Liver (tissue), 9 donors: ENCODE measurements around the gene STAT5A. TPM values are rescaled to one million over a fixed set of nuclear protein-coding genes. Genes with fewer than 3 reads are reported as not detected.
A peak's percentile ranks its signal among the peaks of the same experiment; 100 is the strongest.

Source experiments
- DNase-seq: peaks from one replicate; pipeline ENCODE4 v3.0.0-alpha.2; 2017; ENCODE audit warnings: low spot score
- H3K27ac ChIP-seq, 2 donors: one replicate each; pipeline ENCODE4 v1.7.0; 2013; ENCODE audit warnings: inconsistent platforms in 2 of 2, low read length in 2 of 2, control low read depth in 1 of 2, low read depth in 1 of 2, mild to moderate bottlenecking in 1 of 2
- H3K27me3 ChIP-seq, 4 donors: one replicate each; pipeline versions ENCODE4 v1.6.1 to v1.7.0; 2013; ENCODE audit warnings: low read length in 3 of 4, inconsistent platforms in 1 of 4, mild to moderate bottlenecking in 1 of 4, moderate library complexity in 1 of 4; ENCODE audit not compliant: control insufficient read depth in 4 of 4, insufficient read depth in 4 of 4
- H3K36me3 ChIP-seq, 4 donors: one replicate each; pipeline versions ENCODE4 v1.6.1 to v1.7.0; 2013; ENCODE audit warnings: low read length in 3 of 4, mild to moderate bottlenecking in 3 of 4, low read depth in 1 of 4, moderate library complexity in 1 of 4; ENCODE audit not compliant: control insufficient read depth in 4 of 4, insufficient read depth in 3 of 4
- H3K4me1 ChIP-seq, 4 donors: one replicate each; pipeline versions ENCODE4 v1.6.1 to v1.7.0; 2013; ENCODE audit warnings: low read length in 3 of 4, mild to moderate bottlenecking in 3 of 4, moderate library complexity in 1 of 4; ENCODE audit not compliant: control insufficient read depth in 4 of 4, insufficient read depth in 4 of 4
- H3K4me3 ChIP-seq, 3 donors: one replicate each; pipeline versions ENCODE4 v1.6.1 to v1.7.0; 2013; ENCODE audit warnings: low read length in 3 of 3, control low read depth in 1 of 3, low read depth in 1 of 3, mild to moderate bottlenecking in 1 of 3
- H3K9ac ChIP-seq, 2 donors: one replicate each; pipeline ENCODE4 v1.7.0; 2013; ENCODE audit warnings: low read length in 2 of 2, mild to moderate bottlenecking in 2 of 2, moderate library complexity in 2 of 2, control low read depth in 1 of 2, low read depth in 1 of 2
- H3K9me3 ChIP-seq, 4 donors: one replicate each; pipeline versions ENCODE4 v1.6.1 to v1.7.0; 2013; ENCODE audit warnings: low read length in 3 of 4; ENCODE audit not compliant: control insufficient read depth in 4 of 4
- ATF3 ChIP-seq: IDR thresholded peaks from 2 replicates; pipeline ENCODE4 v1.6.1; 2016; ENCODE audit warnings: antibody characterized with exemption
- CTCF ChIP-seq: fragments of 150-350 bp; IDR thresholded peaks from 2 replicates; pipeline ENCODE4 v1.5.1; 2017; ENCODE audit warnings: improper control_type of control experiment, low read depth, low read length; ENCODE audit not compliant: missing input control
- EGR1 ChIP-seq, 2 donors: IDR thresholded peaks; 2 replicates each; pipeline ENCODE4 v1.6.1; 2016 to 2018; ENCODE audit warnings: antibody characterized with exemption in 2 of 2, low read depth in 2 of 2
- GABPA ChIP-seq, 2 donors: IDR thresholded peaks in 1 of 2; conservative IDR thresholded peaks in 1 of 2; 2 replicates each; pipeline ENCODE4 v1.6.1; 2016; ENCODE audit warnings: antibody characterized with exemption in 2 of 2, mild to moderate bottlenecking in 1 of 2, moderate library complexity in 1 of 2
- HNF4A ChIP-seq, 2 donors: conservative IDR thresholded peaks; 2 replicates each; pipeline ENCODE4 v1.6.1; 2016; ENCODE audit warnings: antibody characterized with exemption in 2 of 2, mild to moderate bottlenecking in 2 of 2
- HNF4G ChIP-seq: IDR thresholded peaks from 2 replicates; pipeline ENCODE4 v1.6.1; 2016; ENCODE audit warnings: antibody characterized with exemption
- JUND ChIP-seq, 2 donors: IDR thresholded peaks; 2 replicates each; pipeline ENCODE4 v1.6.1; 2016; ENCODE audit warnings: antibody characterized with exemption in 2 of 2
- MAX ChIP-seq: IDR thresholded peaks from 2 replicates; pipeline ENCODE4 v1.6.1; 2016; ENCODE audit warnings: antibody characterized with exemption
- NR2F2 ChIP-seq: IDR thresholded peaks from 2 replicates; pipeline ENCODE4 v1.6.1; 2016; ENCODE audit warnings: antibody characterized with exemption
- RAD21 ChIP-seq, 2 donors: IDR thresholded peaks; 2 replicates each; pipeline ENCODE4 v1.6.1; 2016; ENCODE audit warnings: antibody characterized with exemption in 2 of 2, mild to moderate bottlenecking in 2 of 2
- REST ChIP-seq: IDR thresholded peaks from 2 replicates; pipeline ENCODE4 v1.6.1; 2016; ENCODE audit warnings: antibody characterized with exemption, mild to moderate bottlenecking
- RXRA ChIP-seq, 2 donors: IDR thresholded peaks; 2 replicates each; pipeline ENCODE4 v1.6.1; 2017 to 2018; ENCODE audit warnings: antibody characterized with exemption in 2 of 2, mild to moderate bottlenecking in 1 of 2
- SP1 ChIP-seq: IDR thresholded peaks from 2 replicates; pipeline ENCODE4 v1.6.1; 2018; ENCODE audit warnings: antibody characterized with exemption, mild to moderate bottlenecking
- YY1 ChIP-seq: IDR thresholded peaks from 2 replicates; pipeline ENCODE4 v1.6.1; 2016; ENCODE audit warnings: antibody characterized with exemption, mild to moderate bottlenecking
- ZBTB33 ChIP-seq: IDR thresholded peaks from 2 replicates; pipeline ENCODE4 v1.6.1; 2016; ENCODE audit warnings: antibody characterized with exemption
- WGBS: extraction: QIAGEN DNeasy Blood & Tissue Kit; methylation state at CpG from one replicate; pipeline ENCODE4 v1.1.7; 2013; 5-methylcytosine and 5-hydroxymethylcytosine counted together
- polyA plus RNA-seq, 2 donors: library from polyadenylated mRNA; stranded (reverse) in 1 of 2; unstranded in 1 of 2; fragments of 200-250 nt in 1 of 2; fragments of >200 nt in 1 of 2; fragmentation: Nextera tagmentation in 1 of 2; extraction: Ambion mirVana in 1 of 2; gene quantifications; one replicate each; pipeline versions ENCODE4 v1.2.1 to v1.2.3, GENCODE V29; 2013 to 2015
- total RNA-seq, 2 donors: library from RNA; depleted of rRNA; stranded (reverse); fragments of >200 nt; gene quantifications; one replicate each; pipeline ENCODE4 v1.2.3, GENCODE V29; 2014
- donor health status: healthy.
- donor health status: healthy.
- donor health status: healthy.
- donor health status: healthy.
- donor health status: healthy.

The STAT5A gene
- total and polyA plus RNA-seq, 4 donors = 1.7 to 37.7 (median 8.9) TPM

- TF ChIP-seq EGR1 (IDR thresholded peaks at IDR 0.05; ENCODE audit: low read depth in 2 of 2) = no peak
- TF ChIP-seq SP1 = no peak
- TF ChIP-seq JUND (IDR thresholded peaks at IDR 0.05) = no peak
- TF ChIP-seq YY1 = no peak
- TF ChIP-seq ATF3 = no peak
- no peak for TF ChIP-seq HNF4G
- TF ChIP-seq RAD21 (IDR thresholded peaks at IDR 0.05) = no peak
- no peak for TF ChIP-seq REST
- no peak for TF ChIP-seq GABPA (IDR thresholded peaks at IDR 0.05 in 1 of 2, conservative IDR thresholded peaks at IDR 0.05 in 1 of 2)
- no peak for TF ChIP-seq HNF4A (conservative IDR thresholded peaks at IDR 0.05)
- peaks cover 6 to 20% (median 15%) of the 10 kb centered on the region in 4 donors for H3K36me3 ChIP-seq
- no peak overlapping the region for H3K27ac ChIP-seq
- no peak for DNase-seq
- H3K9me3 ChIP-seq = no peaks in the 10 kb centered on the region
- no peaks in the 10 kb centered on the region for H3K27me3 ChIP-seq
- peaks cover 3 to 31% (median 24%) of the 10 kb centered on the region in 4 donors for H3K4me1 ChIP-seq
- no peak overlapping the region for H3K4me3 ChIP-seq
- 95% methylated on average over 9 of the region's 9 CpGs for WGBS
- H3K9ac ChIP-seq = no peak overlapping the region
Measured at GRCh38 chr17:42309142-42309541, 20.8 kb downstream of the STAT5A start.

GRCh38 chr17:42309986-42310786 lies 21.9 kb downstream of the STAT5A start:
- Histone ChIP-seq H3K27me3 (no peaks in the 10 kb centered on the region), H3K36me3 (peaks cover 2 to 27% (median 20%) of the 10 kb centered on the region in 4 donors), H3K4me3 (no peak overlapping the region), H3K9me3 (no peaks in the 10 kb centered on the region), H3K4me1 (peaks cover 3 to 31% (median 24%) of the 10 kb centered on the region in 4 donors), H3K27ac (peak overlapping the region in 1 of 2 donors; percentile 77), H3K9ac (no peak overlapping the region)
- no peak for TF ChIP-seq RXRA (IDR thresholded peaks at IDR 0.05)
- 89% methylated on average over 19 of the region's 19 CpGs for WGBS
- no peak for DNase-seq

GRCh38 chr17:42310787-42311215 lies 22.5 kb downstream of the STAT5A start:
- Histone ChIP-seq H3K9me3 (no peaks in the 10 kb centered on the region), H3K27me3 (no peaks in the 10 kb centered on the region), H3K27ac (peak overlapping the region; percentile 77 to 84), H3K4me1 (peaks cover 3 to 31% (median 24%) of the 10 kb centered on the region in 4 donors), H3K36me3 (peaks cover 5 to 33% (median 26%) of the 10 kb centered on the region in 4 donors), H3K4me3 (no peak overlapping the region), H3K9ac (peak overlapping the region in 1 of 2 donors; percentile 21)
- no peak for DNase-seq
- WGBS = 72% methylated on average over 9 of the region's 9 CpGs
- TF ChIP-seq JUND (IDR thresholded peaks at IDR 0.05) (no peak), CTCF (no peak), GABPA (IDR thresholded peaks at IDR 0.05 in 1 of 2, conservative IDR thresholded peaks at IDR 0.05 in 1 of 2) (no peak), NR2F2 (no peak), HNF4A (conservative IDR thresholded peaks at IDR 0.05) (no peak), ZBTB33 (no peak), MAX (no peak), EGR1 (IDR thresholded peaks at IDR 0.05; ENCODE audit: low read depth in 2 of 2) (no peak)
